ENCODE data around the gene WNK4.

Gene WNK4

DNA sequence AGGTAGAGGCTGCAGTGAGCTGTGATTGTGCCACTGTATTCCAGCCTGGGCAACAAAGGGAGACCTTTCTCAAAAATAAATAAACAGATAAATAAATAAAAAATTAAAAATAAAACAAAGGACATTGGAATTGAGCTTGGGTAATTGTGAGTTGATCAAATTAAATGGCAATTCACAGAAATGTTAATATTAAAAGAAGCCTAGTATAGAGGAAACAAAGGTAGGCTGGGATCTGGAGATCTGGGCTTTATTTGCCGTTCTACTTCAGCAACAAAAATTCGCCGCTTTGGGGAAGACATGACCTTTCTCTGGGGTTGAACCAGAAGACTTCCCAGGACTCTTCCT is 7.5 kb upstream of the WNK4 start:
- DNase-seq (ENCODE audit: low read depth in 2 of 2), result no peak

DNA sequence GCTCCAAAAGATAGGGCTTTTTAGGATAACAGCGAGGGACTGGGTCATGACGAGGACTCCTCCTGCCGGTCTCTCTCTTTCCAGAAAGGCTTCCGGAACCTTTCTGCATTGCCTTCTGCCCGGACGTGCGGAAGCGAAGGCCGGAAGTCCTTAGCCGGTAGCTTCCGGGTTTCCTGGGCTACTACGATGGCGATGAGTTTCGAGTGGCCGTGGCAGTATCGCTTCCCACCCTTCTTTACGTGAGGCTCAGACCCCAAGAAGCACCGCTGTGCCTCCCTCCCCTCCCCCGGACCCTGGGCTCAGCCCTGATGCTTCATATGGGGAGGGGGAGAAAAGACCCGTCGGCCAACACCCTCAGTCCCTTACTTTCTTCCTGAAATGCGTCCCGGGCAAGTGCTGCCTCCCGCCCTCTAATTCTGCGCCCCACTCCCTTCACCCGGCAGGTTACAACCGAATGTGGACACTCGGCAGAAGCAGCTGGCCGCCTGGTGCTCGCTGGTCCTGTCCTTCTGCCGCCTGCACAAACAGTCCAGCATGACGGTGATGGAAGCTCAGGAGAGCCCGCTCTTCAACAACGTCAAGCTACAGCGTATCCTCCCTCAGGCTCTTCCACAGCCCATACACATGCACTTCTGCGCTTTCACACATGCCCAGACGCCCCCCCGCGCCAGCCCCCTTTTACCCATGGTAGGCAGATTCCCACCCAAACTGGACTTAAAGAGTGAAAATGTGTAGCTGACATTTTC is 6.9 kb upstream of the WNK4 start, which contains the start of gene VPS25:
VPS25 (plus strand) TSS at position 160 of the 746 bp plus-strand sequence; CDS start at position 187, 27 bp downstream.
- peak; percentile 59 to 68 for DNase-seq (ENCODE audit: low read depth in 2 of 2)

DNA sequence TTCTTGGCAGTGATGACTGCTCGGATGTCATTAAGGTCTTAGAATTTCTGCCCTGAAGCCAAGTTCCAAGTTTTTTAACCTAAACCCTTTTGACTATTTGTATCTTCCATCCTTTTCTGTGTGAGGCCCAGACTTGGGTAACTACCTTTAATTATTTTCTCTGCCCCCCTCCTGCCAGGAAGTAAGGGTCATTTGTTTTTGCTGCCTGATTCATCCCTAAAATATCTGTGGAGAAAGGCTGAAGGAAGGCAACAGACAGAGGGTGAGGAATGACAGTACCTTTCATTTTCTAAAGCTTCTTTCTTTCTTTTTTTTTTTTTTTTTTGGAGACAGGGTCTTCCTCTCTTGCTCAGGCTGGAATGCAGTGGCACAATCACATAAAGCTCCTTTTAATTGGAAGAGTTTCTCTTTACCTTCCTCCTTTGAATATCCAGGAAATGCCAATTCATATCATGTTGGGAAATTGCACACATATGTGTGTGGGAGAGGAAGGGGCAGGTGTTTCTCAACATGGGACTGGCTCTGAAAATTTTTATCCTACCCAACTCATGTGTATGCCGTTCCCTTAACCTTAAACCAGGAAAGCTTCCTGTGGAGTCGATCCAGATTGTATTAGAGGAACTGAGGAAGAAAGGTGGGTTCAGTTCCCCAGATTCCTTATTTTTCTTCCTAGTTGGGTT is 6.2 kb upstream of the WNK4 start:
- DNase-seq (ENCODE audit: low read depth in 2 of 2), result no peak

- no peak for DNase-seq (ENCODE audit: low read depth in 2 of 2)
These were observed 4.8 kb upstream of the WNK4 start for GRCh38 chr17:42775534-42776098.

- DNase-seq (ENCODE audit: low read depth in 2 of 2), result no peak
These were observed 1.8 kb upstream of the WNK4 start for GRCh38 chr17:42778570-42778969.

GRCh38 chr17:42779304-42779935 is 990 bp upstream of the WNK4 start:
- no peak for DNase-seq (ENCODE audit: low read depth in 2 of 2)

DNA sequence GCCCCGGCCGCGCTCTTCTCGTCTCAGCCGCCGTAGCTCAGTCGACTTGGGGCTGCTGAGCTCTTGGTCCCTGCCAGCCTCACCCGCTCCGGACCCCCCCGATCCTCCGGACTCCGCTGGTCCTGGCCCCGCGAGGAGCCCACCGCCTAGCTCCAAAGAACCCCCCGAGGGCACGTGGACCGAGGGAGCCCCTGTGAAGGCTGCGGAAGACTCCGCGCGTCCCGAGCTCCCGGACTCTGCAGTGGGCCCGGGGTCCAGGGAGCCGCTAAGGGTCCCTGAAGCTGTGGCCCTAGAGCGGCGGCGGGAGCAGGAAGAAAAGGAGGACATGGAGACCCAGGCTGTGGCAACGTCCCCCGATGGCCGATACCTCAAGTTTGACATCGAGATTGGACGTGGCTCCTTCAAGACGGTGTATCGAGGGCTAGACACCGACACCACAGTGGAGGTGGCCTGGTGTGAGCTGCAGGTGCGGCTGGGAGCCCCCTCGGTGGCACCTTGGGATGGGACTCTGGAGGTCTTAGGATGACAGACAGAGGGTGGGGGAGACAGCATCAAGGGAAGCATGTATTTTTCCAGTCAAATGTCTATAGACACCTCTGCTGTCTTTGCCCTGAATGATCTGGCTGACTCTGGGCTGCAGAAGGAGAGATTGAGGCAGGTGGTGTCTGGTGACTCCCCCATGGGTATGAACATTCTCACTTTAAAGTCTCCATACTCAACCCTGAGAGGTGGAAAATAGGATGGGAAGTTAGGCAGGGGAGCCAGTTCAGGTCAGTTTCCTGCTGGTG is 635 bp downstream of the WNK4 start:
- no peak for DNase-seq (ENCODE audit: low read depth in 2 of 2)

DNA sequence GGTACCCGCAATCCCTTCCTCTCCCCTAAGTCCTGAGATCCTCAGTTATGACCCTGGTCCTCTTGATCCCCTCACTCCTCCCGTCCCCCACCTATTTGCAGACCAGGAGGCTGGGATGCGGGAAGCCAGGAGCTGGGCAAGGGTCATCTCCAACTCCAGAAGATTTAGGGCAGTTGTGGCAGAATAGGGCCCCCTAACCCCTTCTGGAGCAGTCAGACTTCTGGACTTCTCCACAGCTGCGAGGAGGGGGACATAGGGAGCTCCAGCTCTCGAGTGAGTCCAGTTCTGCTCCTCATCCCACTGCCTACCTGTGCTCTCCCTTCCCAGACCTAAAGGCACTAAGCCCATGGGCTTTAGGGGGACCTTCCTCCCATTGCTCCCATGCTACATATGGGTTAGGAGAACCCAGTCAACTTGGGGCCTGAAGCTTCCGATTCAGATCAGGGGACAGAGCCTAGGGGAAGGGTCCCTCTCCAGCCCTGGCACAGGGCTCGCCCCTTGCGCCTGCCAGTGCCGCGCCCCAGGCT is 1.3 kb downstream of the WNK4 start:
- no peak for DNase-seq (ENCODE audit: low read depth in 2 of 2)

DNA sequence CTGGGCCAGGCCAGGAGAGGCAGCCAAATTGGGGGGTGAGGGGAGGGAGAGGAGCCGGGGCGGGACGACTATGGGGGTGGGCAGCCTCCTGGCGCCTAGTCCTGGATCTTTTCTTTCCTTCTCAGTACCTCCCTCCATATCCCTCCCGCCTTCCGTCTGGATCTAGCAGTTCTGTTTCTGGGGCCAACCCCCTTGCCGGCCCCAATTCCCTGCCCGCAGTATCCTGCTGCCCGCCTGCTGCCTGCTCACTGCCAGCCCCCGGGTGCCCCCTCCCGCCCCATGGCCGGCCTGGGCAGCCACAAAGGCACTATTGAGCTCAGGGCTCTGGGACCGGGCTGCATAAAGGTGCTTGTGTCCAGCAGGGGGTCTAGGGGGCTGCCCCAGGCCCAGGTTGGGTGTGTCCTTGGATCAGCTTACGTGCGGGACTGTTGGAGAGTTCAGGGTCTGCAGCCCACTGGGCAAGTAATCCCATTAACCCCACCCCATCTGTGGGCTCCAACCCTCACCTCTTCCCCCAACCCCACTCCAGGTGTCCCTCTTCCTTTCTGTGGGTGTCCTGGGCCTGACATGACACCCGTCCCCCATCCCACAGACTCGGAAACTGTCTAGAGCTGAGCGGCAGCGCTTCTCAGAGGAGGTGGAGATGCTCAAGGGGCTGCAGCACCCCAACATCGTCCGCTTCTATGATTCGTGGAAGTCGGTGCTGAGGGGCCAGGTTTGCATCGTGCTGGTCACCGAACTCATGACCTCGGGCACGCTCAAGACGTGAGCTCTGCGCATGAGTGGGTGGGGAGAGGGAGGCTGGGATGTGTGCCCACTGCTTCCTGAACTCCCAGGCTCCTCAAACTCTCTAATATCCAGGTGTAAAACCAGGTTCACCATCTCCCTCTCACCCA is 2.0 kb downstream of the WNK4 start:
- no peak for DNase-seq (ENCODE audit: low read depth in 2 of 2)

- no peak for DNase-seq (ENCODE audit: low read depth in 2 of 2)
These were observed 2.8 kb downstream of the WNK4 start for GRCh38 chr17:42783062-42783790.

DNA sequence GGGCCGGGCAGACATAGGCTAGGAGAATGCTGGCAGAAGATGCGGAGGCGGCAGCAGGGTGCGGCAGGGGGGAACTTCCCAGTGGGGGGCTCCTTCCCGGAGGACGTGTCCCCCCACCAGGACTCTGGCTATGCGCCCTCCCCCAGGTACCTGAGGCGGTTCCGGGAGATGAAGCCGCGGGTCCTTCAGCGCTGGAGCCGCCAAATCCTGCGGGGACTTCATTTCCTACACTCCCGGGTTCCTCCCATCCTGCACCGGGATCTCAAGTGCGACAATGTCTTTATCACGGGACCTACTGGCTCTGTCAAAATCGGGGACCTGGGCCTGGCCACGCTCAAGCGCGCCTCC is 3.4 kb downstream of the WNK4 start:
- DNase-seq (ENCODE audit: low read depth in 2 of 2), result no peak

- DNase-seq (ENCODE audit: low read depth in 2 of 2), result no peak
These were observed 4.0 kb downstream of the WNK4 start for GRCh38 chr17:42784409-42784808.

DNA sequence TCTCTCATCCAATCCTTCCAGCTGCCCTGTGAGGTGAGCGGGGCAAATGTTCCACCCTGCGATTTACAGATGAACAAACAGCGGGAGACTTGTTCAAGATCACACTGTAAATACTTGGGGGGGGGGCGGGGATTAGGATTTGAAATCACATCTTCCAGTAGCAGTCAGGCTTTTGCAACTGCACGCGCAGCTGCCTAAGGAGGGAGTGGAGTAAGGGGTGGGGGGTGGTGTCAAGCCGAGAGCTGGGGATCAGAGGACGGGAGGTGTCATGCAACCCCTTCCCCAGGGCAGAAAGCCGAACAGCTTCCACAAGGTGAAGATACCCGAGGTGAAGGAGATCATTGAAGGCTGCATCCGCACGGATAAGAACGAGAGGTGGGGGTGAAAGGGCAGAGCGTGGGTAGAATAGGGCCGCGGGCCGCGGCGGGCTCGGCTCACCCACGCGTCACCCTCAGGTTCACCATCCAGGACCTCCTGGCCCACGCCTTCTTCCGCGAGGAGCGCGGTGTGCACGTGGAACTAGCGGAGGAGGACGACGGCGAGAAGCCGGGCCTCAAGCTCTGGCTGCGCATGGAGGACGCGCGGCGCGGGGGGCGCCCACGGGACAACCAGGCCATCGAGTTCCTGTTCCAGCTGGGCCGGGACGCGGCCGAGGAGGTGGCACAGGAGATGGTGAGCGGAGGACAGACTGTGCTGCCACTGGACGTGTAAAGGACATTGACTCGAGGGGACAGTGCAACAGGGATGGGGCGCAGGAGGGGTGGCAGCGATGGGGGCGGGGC is 4.6 kb downstream of the WNK4 start:
- DNase-seq (ENCODE audit: low read depth in 2 of 2), result no peak

GRCh38 chr17:42787266-42787665 is 6.9 kb downstream of the WNK4 start:
- no peak for DNase-seq (ENCODE audit: low read depth in 2 of 2)

GRCh38 chr17:42791948-42792347 is 11.5 kb downstream of the WNK4 start:
- no peak for DNase-seq (ENCODE audit: low read depth in 2 of 2)

DNA sequence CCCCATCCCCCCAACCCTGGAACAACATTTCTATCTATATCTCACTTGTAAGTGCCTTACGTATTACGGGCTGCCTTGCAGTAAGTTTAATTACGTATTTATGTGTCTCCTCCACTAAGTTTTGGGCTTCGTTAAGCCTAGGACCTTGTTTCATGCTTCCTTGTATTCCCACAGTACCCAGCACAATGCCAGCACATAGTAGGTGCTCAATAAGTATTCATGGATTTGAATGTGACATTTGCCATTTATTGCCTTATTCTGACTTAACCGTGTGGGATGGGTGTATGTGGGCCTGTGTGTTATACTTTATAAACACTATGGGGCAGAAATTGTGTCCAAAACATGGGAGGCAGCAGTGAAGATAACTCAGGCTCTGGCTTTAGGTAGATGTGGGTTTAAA is 12.1 kb downstream of the WNK4 start:
- DNase-seq (ENCODE audit: low read depth in 2 of 2), result no peak

GRCh38 chr17:42795061-42795460 is 14.7 kb downstream of the WNK4 start:
- DNase-seq (ENCODE audit: low read depth in 2 of 2), result no peak

DNA sequence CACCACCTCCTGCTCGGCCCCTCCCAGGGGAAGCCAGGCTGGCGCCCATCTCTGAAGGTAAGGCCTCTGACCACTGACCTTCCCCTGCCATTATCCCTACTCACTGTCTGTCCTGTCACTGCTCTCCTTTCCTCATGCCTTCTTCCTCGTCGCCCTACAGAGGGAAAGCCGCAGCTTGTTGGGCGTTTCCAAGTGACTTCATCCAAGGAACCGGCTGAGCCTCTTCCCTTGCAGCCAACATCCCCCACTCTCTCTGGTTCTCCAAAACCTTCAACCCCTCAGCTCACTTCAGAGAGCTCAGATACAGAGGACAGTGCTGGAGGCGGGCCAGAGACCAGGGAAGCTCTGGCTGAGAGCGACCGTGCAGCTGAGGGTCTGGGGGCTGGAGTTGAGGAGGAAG is 15.1 kb downstream of the WNK4 start:
- no peak for DNase-seq (ENCODE audit: low read depth in 2 of 2)

DNA sequence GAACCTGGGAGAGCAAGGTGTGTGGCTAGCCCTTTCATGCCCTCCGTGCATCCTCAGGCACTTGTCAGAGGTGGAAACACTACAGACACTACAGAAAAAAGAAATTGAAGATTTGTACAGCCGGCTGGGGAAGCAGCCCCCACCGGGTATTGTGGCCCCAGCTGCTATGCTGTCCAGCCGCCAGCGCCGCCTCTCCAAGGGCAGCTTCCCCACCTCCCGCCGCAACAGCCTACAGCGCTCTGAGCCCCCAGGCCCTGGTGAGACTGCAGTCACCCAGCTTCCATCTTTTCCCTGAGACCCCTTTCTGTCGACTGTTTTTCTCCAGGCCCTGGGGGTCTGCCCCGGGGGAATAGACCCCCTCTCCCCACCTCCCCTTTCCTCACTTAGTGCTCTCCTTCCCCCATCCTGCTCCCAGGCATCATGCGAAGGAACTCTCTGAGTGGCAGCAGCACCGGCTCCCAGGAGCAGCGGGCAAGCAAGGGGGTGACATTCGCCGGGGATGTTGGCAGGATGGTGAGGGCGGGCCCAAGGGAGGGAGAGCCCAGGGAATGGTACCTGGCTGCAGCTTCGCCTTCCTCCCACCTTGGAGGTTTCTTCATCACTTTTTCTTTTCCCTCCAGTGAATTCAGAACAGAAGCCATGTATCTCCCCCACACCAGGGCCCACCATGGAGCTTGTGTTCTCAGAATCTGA is 15.8 kb downstream of the WNK4 start:
- DNase-seq (ENCODE audit: low read depth in 2 of 2), result no peak
